Memory B cell (primary cell): ENCODE data around the gene MMP1.

Experiments used
- ATAC-seq: fragments of 150-1000 bp; cut with Tn5 transposase; 2 replicates; pipeline ENCODE4 v1.10.0; 2021; ENCODE audit warnings: low read depth, mild to moderate bottlenecking, moderate library complexity
- DNase-seq, 2 donors: peaks; one replicate each; pipeline ENCODE4 v3.0.0; 2022; ENCODE audit warnings: low spot score in 2 of 2
- H3K27ac Mint-ChIP-seq: one replicate; pipeline ENCODE4 v1.8.0; 2022; ENCODE audit warnings: mild to moderate bottlenecking, moderate library complexity, mixed read lengths
- H3K27me3 Mint-ChIP-seq: one replicate; pipeline ENCODE4 v1.8.0; 2022; ENCODE audit warnings: mixed read lengths
- H3K36me3 Mint-ChIP-seq: one replicate; pipeline ENCODE4 v1.8.0; 2022; ENCODE audit warnings: mild to moderate bottlenecking, mixed read lengths
- H3K4me1 Mint-ChIP-seq: one replicate; pipeline ENCODE4 v1.8.0; 2022; ENCODE audit warnings: mixed read lengths
- H3K4me3 Mint-ChIP-seq: one replicate; pipeline ENCODE4 v1.8.0; 2022; ENCODE audit warnings: mild to moderate bottlenecking, moderate library complexity, mixed read lengths
- H3K9me3 Mint-ChIP-seq: one replicate; pipeline ENCODE4 v1.8.0; 2022; ENCODE audit warnings: mixed read lengths

The MMP1 gene

GRCh38 chr11:102792604-102793003, 5.4 kb downstream of the MMP1 start:
- no peaks in the 10 kb centered on the region for H3K9me3 Mint-ChIP-seq
- H3K27ac Mint-ChIP-seq, result no peak overlapping the region
- no peaks in the 10 kb centered on the region for H3K4me1 Mint-ChIP-seq
- ATAC-seq (no peak), DNase-seq (no peak)
- peaks cover 2% of the 10 kb centered on the region for H3K27me3 Mint-ChIP-seq
- no peaks in the 10 kb centered on the region for H3K36me3 Mint-ChIP-seq
- no peak overlapping the region for H3K4me3 Mint-ChIP-seq

DNA sequence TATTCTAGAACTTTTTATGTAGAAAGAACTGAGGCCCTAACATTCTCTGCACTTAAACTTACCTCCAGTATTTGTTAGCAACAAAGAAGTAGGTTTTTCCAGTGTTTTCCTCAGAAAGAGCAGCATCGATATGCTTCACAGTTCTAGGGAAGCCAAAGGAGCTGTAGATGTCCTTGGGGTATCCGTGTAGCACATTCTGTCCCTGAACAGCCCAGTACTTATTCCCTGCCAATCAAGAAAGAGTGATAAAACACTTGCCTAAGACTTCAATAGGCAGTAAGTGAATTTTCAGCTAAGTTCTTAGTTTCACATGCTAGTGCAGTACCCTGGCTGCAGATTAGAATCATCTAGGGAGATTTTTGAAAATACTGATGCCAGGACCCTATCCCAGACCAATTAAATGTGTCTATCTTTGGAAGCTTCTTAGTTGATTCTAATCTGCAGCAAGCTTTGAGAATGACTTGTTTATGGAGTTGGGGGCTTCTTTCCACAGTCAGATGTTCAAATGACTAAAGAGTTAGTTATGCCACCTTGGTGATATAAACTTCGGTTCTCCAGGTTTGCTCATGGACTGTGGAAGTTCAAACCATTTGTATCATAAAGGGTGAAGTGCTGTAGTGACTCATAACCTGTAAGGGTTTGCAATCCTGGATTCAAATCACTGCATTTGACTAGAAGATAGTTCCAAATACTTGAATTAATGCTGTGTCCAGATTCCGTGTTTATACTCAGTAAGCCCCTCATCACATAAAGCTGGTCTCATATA, 6.5 kb downstream of the MMP1 start:
- no peak for ATAC-seq
- H3K27me3 Mint-ChIP-seq, result peaks cover 2% of the 10 kb centered on the region
- DNase-seq, result no peak
- H3K4me1 Mint-ChIP-seq, result no peaks in the 10 kb centered on the region
- no peak overlapping the region for H3K4me3 Mint-ChIP-seq
- no peak overlapping the region for H3K27ac Mint-ChIP-seq
- H3K9me3 Mint-ChIP-seq, result no peaks in the 10 kb centered on the region
- no peaks in the 10 kb centered on the region for H3K36me3 Mint-ChIP-seq

GRCh38 chr11:102788334-102788995, 9.5 kb downstream of the MMP1 start:
- no peak overlapping the region for H3K4me3 Mint-ChIP-seq
- H3K27ac Mint-ChIP-seq, result no peak overlapping the region
- peaks cover 5% of the 10 kb centered on the region for H3K27me3 Mint-ChIP-seq
- no peak for ATAC-seq
- no peak for DNase-seq
- H3K36me3 Mint-ChIP-seq, result no peaks in the 10 kb centered on the region
- peaks cover 2% of the 10 kb centered on the region for H3K9me3 Mint-ChIP-seq
- no peaks in the 10 kb centered on the region for H3K4me1 Mint-ChIP-seq

DNA sequence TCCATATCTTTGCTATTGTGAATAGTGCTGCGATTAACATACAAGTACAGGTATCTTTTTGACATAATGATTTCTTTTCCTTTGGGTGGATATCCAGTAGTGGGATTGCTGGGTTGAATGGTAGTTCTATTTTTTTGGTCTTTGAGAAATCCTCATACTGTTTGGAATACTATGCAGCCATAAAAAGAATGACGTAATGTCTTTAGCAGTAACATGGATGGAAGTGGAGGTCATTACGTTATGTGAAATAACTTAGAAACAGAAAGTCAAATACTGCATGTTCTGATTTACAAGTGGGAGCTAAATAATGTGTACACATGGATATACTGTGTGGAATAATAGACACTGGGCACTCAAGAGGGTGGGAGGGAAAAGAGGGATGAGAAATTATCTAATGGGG, 13.6 kb downstream of the MMP1 start:
- Mint-ChIP-seq H3K36me3 (no peaks in the 10 kb centered on the region), H3K27ac (no peak overlapping the region), H3K4me1 (no peaks in the 10 kb centered on the region), H3K4me3 (no peak overlapping the region), H3K9me3 (peaks cover 2% of the 10 kb centered on the region), H3K27me3 (peaks cover 7% of the 10 kb centered on the region)
- ATAC-seq (no peak), DNase-seq (no peak)

DNA sequence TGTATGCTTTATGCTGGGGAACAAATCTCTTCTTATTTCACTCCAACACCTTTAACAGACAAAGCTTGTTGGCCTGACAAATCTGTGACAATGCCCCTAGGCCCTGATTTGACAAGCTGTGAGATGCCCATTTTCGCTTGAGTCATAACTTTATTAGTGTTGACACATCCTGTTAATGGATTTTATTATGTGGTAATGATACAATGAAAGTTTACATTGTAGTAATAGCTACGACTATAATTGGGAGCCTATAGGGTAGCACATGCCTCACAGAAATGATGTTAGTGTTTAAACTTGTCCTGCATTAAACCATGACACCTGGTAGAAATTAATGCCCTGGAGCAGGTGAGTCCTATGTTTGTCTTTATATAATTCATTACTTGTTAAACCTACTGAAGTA, 14.2 kb downstream of the MMP1 start:
- ATAC-seq (no peak), DNase-seq (no peak)
- H3K4me3 Mint-ChIP-seq, result no peak overlapping the region
- peaks cover 6% of the 10 kb centered on the region for H3K27me3 Mint-ChIP-seq
- no peak overlapping the region for H3K27ac Mint-ChIP-seq
- peaks cover 2% of the 10 kb centered on the region for H3K9me3 Mint-ChIP-seq
- H3K36me3 Mint-ChIP-seq, result no peaks in the 10 kb centered on the region
- H3K4me1 Mint-ChIP-seq, result no peaks in the 10 kb centered on the region

DNA sequence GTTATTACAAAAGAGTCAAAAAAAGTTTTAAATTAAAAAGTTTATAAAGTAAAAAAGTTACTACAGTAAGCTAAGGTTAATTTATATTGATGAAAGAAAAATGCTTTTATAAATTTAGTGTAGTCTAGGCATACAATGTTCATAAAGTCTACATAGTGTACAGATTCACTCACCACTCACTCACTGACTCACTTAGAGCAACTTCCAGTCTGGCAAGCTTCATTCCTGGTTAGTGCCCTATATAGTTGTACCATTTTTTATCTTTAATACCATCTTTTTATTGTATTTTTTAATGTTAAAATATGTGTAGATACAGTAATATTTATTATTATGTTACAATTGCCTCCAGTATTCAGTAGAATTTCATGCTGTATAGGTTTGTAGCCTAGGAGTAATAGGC, 14.9 kb downstream of the MMP1 start:
- no peak for DNase-seq
- ATAC-seq, result no peak
- no peak overlapping the region for H3K27ac Mint-ChIP-seq
- no peak overlapping the region for H3K4me3 Mint-ChIP-seq
- H3K4me1 Mint-ChIP-seq, result no peaks in the 10 kb centered on the region
- no peaks in the 10 kb centered on the region for H3K36me3 Mint-ChIP-seq
- H3K27me3 Mint-ChIP-seq, result peaks cover 5% of the 10 kb centered on the region
- peaks cover 2% of the 10 kb centered on the region for H3K9me3 Mint-ChIP-seq

DNA sequence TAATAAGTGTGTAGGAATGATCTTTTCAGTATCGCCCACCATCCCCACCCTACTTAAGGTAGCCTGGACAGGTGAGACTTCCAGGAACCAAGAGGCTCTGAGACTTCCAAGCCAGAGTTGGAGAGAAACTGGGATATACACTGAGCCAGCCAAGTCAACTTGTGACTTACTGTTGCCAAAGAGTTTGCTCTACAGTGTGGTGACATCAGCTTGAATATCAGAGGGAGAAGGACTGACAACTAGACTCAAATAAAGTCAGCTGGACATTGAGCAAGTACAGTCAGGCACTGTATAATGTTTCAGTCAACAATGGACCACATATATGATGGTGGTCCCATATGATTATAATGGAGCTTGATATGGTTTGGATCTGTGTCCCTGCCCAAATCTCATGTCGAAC, 16.3 kb downstream of the MMP1 start:
- H3K27ac Mint-ChIP-seq, result no peak overlapping the region
- no peaks in the 10 kb centered on the region for H3K4me1 Mint-ChIP-seq
- ATAC-seq, result no peak
- H3K4me3 Mint-ChIP-seq, result no peak overlapping the region
- H3K36me3 Mint-ChIP-seq, result no peaks in the 10 kb centered on the region
- no peak for DNase-seq
- H3K9me3 Mint-ChIP-seq, result peaks cover 2% of the 10 kb centered on the region
- peaks cover 5% of the 10 kb centered on the region for H3K27me3 Mint-ChIP-seq

GRCh38 chr11:102780491-102780918, 17.5 kb downstream of the MMP1 start, which contains the start of gene MMP10:
Gene MMP10 (minus strand): TSS chr11:102780628. CDS start chr11:102780591, 37 bp downstream.
- peaks cover 2% of the 10 kb centered on the region for H3K9me3 Mint-ChIP-seq

GRCh38 chr11:102776454-102776853, 21.5 kb downstream of the MMP1 start:
- H3K27me3 Mint-ChIP-seq, result no peaks in the 10 kb centered on the region
- no peaks in the 10 kb centered on the region for H3K36me3 Mint-ChIP-seq
- no peak for ATAC-seq
- H3K4me1 Mint-ChIP-seq, result no peaks in the 10 kb centered on the region
- no peak overlapping the region for H3K4me3 Mint-ChIP-seq
- no peak for DNase-seq
- H3K27ac Mint-ChIP-seq, result no peak overlapping the region
- H3K9me3 Mint-ChIP-seq, result no peaks in the 10 kb centered on the region

More at GRCh38 chr11:102780491-102780918, 17.5 kb downstream of the MMP1 start, which contains the start of gene MMP10:
- no peaks in the 10 kb centered on the region for H3K4me1 Mint-ChIP-seq
- peaks cover 5% of the 10 kb centered on the region for H3K27me3 Mint-ChIP-seq
- H3K36me3 Mint-ChIP-seq, result no peaks in the 10 kb centered on the region
- H3K27ac Mint-ChIP-seq, result no peak within 1 kb of the TSS
- ATAC-seq (no peak), DNase-seq (no peak)
- H3K4me3 Mint-ChIP-seq, result no peak within 1 kb of the TSS

DNA sequence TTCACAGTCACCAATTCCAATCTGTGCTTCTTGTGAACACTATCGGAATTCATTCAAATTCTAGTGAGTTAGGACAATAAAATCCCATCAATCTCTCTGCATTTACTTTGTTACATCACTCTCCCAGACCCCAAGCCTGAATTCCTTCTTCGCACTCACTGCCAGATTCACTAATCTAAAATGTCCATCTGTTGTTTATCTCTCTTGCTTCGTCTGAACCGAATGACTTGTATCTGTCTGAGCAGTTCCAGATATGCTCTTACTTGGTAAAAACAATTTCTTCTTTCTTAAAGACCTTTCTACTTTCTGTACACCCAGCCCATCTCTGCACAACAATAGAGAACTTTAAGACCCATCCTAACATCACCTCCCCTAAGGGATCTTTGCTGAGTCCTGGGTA, 24.6 kb downstream of the MMP1 start:
- no peak overlapping the region for H3K27ac Mint-ChIP-seq
- H3K27me3 Mint-ChIP-seq, result peaks cover 7% of the 10 kb centered on the region
- ATAC-seq, result no peak
- no peaks in the 10 kb centered on the region for H3K4me1 Mint-ChIP-seq
- peaks cover 1% of the 10 kb centered on the region for H3K9me3 Mint-ChIP-seq
- H3K36me3 Mint-ChIP-seq, result no peaks in the 10 kb centered on the region
- H3K4me3 Mint-ChIP-seq, result no peak overlapping the region
- no peak for DNase-seq

GRCh38 chr11:102771351-102771750, 26.6 kb downstream of the MMP1 start:
- no peak overlapping the region for H3K4me3 Mint-ChIP-seq
- ATAC-seq, result no peak
- no peak for DNase-seq
- H3K9me3 Mint-ChIP-seq, result peaks cover 1% of the 10 kb centered on the region
- H3K27me3 Mint-ChIP-seq, result peaks cover 9% of the 10 kb centered on the region
- no peaks in the 10 kb centered on the region for H3K4me1 Mint-ChIP-seq
- no peaks in the 10 kb centered on the region for H3K36me3 Mint-ChIP-seq
- no peak overlapping the region for H3K27ac Mint-ChIP-seq

GRCh38 chr11:102770191-102770590, 27.8 kb downstream of the MMP1 start:
- peaks cover 9% of the 10 kb centered on the region for H3K27me3 Mint-ChIP-seq
- ATAC-seq (no peak), DNase-seq (no peak)
- no peak overlapping the region for H3K4me3 Mint-ChIP-seq
- H3K4me1 Mint-ChIP-seq, result no peaks in the 10 kb centered on the region
- H3K27ac Mint-ChIP-seq, result no peak overlapping the region
- H3K9me3 Mint-ChIP-seq, result peaks cover 1% of the 10 kb centered on the region
- H3K36me3 Mint-ChIP-seq, result no peaks in the 10 kb centered on the region

DNA sequence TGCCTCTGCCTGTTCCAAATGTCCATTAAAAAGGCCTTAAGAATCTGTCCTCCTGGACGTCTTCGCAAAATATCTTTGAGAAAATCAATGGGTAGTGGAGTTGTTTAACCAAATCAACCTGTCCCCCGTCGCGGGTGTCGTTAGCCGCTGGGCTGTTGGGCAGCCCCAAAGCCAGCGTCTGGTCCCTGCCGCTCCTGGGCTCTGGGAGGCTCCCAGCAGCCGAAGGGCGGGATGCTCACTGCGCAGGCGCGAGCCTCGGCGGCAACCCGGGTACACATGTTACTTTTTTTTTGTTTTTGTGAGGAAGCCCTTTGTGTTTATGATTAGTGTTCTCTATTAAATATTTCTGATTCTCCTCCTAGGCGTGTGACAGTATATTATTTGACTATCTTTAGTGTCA, 30.2 kb downstream of the MMP1 start:
- Mint-ChIP-seq H3K9me3 (peaks cover 1% of the 10 kb centered on the region), H3K4me3 (no peak overlapping the region)
- DNase-seq, result no peak

DNA sequence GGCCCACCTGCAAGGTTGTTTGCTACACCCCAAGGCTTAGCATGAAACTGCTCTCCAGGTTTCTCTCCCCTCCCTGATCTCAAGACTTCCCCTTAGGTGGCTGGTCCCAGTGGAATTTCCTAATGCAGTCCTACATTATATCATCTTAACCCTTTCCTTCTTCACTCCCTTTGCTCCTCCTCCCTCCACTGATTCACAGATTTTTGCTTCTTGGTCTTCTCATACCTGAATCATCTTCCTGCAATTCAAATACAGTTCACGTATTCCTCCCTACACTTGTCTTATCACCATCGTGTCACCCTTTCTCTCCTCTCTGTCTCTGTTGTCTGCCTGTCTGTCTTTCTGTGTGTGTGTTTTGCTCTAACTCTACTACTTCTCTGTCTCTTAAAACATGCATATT, 34.5 kb downstream of the MMP1 start:
- Mint-ChIP-seq H3K9me3 (no peaks in the 10 kb centered on the region), H3K27ac (no peak overlapping the region), H3K36me3 (no peaks in the 10 kb centered on the region), H3K4me1 (no peaks in the 10 kb centered on the region), H3K27me3 (peaks cover 5% of the 10 kb centered on the region), H3K4me3 (no peak overlapping the region)
- DNase-seq, result no peak
- ATAC-seq, result no peak

More for the DNA sequence above, 30.2 kb downstream of the MMP1 start:
- Mint-ChIP-seq H3K4me1 (no peaks in the 10 kb centered on the region), H3K36me3 (no peaks in the 10 kb centered on the region), H3K27ac (no peak overlapping the region), H3K27me3 (peaks cover 11% of the 10 kb centered on the region)
- no peak for ATAC-seq
